ENCODE data around the gene FOXJ3.

GRCh38 chr1:42336978-42337377, 1.9 kb upstream of the FOXJ3 start:
- TF ChIP-seq POLR2A (IDR thresholded peaks at IDR 0.05) (no peak), CTCF (IDR thresholded peaks at IDR 0.05) (no peak)

Data from breast epithelium (tissue), 3 donors.